Esophagus squamous epithelium (tissue), 5 donors: ENCODE measurements around the gene ACTL7A. TPM values are rescaled to one million over a fixed set of nuclear protein-coding genes. Genes with fewer than 3 reads are reported as not detected.

Source experiments
- DNase-seq: peaks from one replicate; lab custom pipeline; 2025; lab: John Stamatoyannopoulos, UW
- H3K27ac ChIP-seq, 4 donors: fragments of 200-600 bp; sonication (generic); one replicate each; pipeline ENCODE4 v1.5.1; 2016 to 2019; ENCODE audit warnings: mild to moderate bottlenecking in 1 of 4
- H3K27me3 ChIP-seq, 4 donors: fragments of 200-600 bp; sonication (generic); 1 replicate in 3 of 4; 2 replicates in 1 of 4; pipeline versions ENCODE4 v1.5.1 to v1.6.0; 2017 to 2021; ENCODE audit warnings: antibody characterized with exemption in 1 of 4
- H3K36me3 ChIP-seq, 3 donors: fragments of 200-600 bp; sonication (generic); one replicate each; pipeline ENCODE4 v1.5.1; 2016 to 2019
- H3K4me1 ChIP-seq, 3 donors: fragments of 200-600 bp; sonication (generic); one replicate each; pipeline ENCODE4 v1.5.1; 2017 to 2019
- H3K4me3 ChIP-seq, 4 donors: fragments of 200-600 bp; sonication (generic); 1 replicate in 3 of 4; 2 replicates in 1 of 4; pipeline ENCODE4 v1.5.1; 2016 to 2019; ENCODE audit warnings: mild to moderate bottlenecking in 2 of 4, moderate library complexity in 1 of 4
- H3K9me3 ChIP-seq, 3 donors: fragments of 200-600 bp; sonication (generic); one replicate each; pipeline ENCODE4 v1.5.1; 2016 to 2019
- POLR2A ChIP-seq, 4 donors: fragments of 450-650 bp; IDR thresholded peaks; one replicate each; pipeline ENCODE4 v1.6.1; 2017; ENCODE audit warnings: antibody characterized with exemption in 4 of 4, mild to moderate bottlenecking in 4 of 4, moderate library complexity in 3 of 4
- WGBS, 2 donors: methylation state at CpG; one replicate each; pipeline ENCODE4 v1.1.5; 2018; 5-methylcytosine and 5-hydroxymethylcytosine counted together
- intact Hi-C: fragments of 100-400 bp; cut with DNase I; formaldehyde crosslinking; loops from one replicate; pipeline ENCODE4 v1.15.0; 2022
- total RNA-seq, 4 donors: library from RNA; depleted of rRNA; stranded (reverse); fragments of >200 nt; gene quantifications; one replicate each; pipeline ENCODE4 v1.1.0, GENCODE V29; 2016
- TF ChIP-seq, protein P1 (sequence below), 6 experiments: fragments of 450-650 bp in 4 of 6; fragments of 200-600 bp in 2 of 6; sonication (generic) in 2 of 6; IDR thresholded peaks; one replicate each; pipeline ENCODE4 v1.5.1; 2016 to 2019; ENCODE audit warnings: antibody characterized with exemption in 6 of 6, mild to moderate bottlenecking in 4 of 6, moderate library complexity in 4 of 6
- donor health status: DM: yes; HTN: yes; CAD: no.

ACTL7A gene
- total RNA-seq, 4 donors from 2014 or later = not detected

DNA sequence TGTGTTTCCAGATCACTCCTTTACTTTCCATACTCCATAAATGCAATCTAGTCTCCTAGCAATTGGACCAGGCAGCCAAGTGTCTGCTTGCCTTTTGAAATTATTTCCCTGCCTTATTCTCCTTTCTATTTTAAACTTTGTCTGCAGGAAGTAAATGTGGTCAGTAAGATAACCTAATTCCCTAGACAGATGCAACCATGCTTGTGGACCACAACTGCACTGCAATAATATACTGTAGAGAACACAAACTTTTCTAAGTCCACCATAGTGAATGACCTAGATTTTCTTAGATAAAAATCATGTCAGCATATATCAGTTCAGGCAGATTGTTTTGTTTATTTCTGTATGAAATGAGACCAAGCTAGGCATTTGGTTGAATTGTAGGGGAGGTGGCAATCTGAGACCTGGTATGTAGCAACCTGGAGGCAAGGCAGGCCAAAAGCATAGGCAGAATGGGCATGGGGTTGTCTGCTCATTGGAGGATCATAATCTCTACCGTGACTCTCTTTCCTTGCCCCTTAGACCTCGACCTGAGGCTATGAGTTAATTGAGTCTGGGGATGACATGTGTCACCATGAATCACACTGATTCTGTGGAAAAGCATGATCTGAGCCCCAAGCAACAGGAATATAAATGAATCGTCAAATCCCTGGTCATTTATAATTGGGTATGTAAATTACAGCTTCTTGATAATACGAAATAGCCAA lies 27.0 kb upstream of the ACTL7A start:
- H3K27ac ChIP-seq = peak overlapping the region in 1 of 4 donors; percentile 81
- intact Hi-C loops = no loop called here
- DNase-seq = no peak
- no peak overlapping the region for H3K4me3 ChIP-seq
- 30 to 40% methylated on average over 4 of the region's 4 CpGs for WGBS, 2 donors
- no peaks in the 10 kb centered on the region for H3K9me3 ChIP-seq
- H3K27me3 ChIP-seq = no peaks in the 10 kb centered on the region
- H3K4me1 ChIP-seq = peaks cover 3 to 60% (median 13%) of the 10 kb centered on the region in 3 donors
- no peaks in the 10 kb centered on the region for H3K36me3 ChIP-seq
- TF ChIP-seq POLR2A (IDR thresholded peaks at IDR 0.05) = no peak
- TF ChIP-seq, protein P1, sequence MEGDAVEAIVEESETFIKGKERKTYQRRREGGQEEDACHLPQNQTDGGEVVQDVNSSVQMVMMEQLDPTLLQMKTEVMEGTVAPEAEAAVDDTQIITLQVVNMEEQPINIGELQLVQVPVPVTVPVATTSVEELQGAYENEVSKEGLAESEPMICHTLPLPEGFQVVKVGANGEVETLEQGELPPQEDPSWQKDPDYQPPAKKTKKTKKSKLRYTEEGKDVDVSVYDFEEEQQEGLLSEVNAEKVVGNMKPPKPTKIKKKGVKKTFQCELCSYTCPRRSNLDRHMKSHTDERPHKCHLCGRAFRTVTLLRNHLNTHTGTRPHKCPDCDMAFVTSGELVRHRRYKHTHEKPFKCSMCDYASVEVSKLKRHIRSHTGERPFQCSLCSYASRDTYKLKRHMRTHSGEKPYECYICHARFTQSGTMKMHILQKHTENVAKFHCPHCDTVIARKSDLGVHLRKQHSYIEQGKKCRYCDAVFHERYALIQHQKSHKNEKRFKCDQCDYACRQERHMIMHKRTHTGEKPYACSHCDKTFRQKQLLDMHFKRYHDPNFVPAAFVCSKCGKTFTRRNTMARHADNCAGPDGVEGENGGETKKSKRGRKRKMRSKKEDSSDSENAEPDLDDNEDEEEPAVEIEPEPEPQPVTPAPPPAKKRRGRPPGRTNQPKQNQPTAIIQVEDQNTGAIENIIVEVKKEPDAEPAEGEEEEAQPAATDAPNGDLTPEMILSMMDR (IDR thresholded peaks at IDR 0.05) = no peak

DNA sequence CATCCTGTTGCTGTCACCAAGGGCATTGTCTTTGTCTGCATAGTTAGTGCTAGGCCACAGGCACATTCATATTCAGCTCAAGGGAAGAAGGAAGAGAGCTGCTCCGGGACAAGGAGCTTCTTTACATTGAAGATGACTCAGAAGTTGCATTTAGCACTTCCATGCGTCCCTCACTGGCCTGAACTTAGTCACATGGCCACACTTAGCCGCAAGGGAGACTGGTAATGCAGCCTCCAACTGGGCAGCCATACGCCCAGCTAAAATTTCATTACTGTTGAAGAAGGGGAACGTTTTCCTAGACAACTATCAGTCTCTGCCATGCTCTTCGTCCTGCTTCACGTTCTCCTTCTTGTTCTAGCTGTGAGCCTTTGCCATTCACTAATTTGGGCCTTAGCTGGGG lies 26.2 kb upstream of the ACTL7A start:
- Histone ChIP-seq H3K27me3 (no peaks in the 10 kb centered on the region), H3K36me3 (no peaks in the 10 kb centered on the region), H3K27ac (peak overlapping the region in 1 of 4 donors; percentile 81), H3K9me3 (no peaks in the 10 kb centered on the region), H3K4me1 (peaks cover 3 to 53% (median 13%) of the 10 kb centered on the region in 3 donors), H3K4me3 (no peak overlapping the region)
- WGBS, 2 donors = 50 to 71% methylated on average over 6 to 7 of the region's 7 CpGs
- TF ChIP-seq, protein P1 (IDR thresholded peaks at IDR 0.05) = no peak
- no peak for TF ChIP-seq POLR2A (IDR thresholded peaks at IDR 0.05)
- DNase-seq = no peak
- intact Hi-C loops = no loop called here

DNA sequence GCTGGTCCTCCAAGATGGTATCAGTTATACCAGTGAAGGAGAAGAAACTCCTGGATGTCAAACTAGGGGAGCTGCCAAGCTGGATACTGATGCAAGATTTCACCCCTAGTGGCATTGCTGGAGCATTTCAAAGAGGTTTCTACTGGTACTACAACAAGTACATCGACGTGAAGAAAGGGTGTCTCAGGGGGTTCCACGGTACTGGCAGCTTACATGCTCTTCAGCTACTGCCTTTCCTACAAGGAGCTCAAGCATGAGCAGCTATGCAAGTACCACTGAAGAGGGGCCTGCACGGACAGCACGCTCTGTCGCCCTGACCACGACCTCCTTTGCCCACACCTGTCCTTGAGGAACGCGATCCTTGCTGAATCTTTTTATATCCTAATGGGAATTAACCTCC lies 25.7 kb upstream of the ACTL7A start:
- Histone ChIP-seq H3K4me1 (peaks cover 3 to 48% (median 13%) of the 10 kb centered on the region in 3 donors), H3K4me3 (no peak overlapping the region), H3K9me3 (no peaks in the 10 kb centered on the region), H3K36me3 (no peaks in the 10 kb centered on the region), H3K27ac (peak overlapping the region in 1 of 4 donors; percentile 81), H3K27me3 (no peaks in the 10 kb centered on the region)
- 6 to 40% methylated on average over 3 to 9 of the region's 9 CpGs for WGBS, 2 donors
- no peak for DNase-seq
- no peak for TF ChIP-seq POLR2A (IDR thresholded peaks at IDR 0.05)
- TF ChIP-seq, protein P1 (IDR thresholded peaks at IDR 0.05) = no peak
- intact Hi-C loops = no loop called here

DNA sequence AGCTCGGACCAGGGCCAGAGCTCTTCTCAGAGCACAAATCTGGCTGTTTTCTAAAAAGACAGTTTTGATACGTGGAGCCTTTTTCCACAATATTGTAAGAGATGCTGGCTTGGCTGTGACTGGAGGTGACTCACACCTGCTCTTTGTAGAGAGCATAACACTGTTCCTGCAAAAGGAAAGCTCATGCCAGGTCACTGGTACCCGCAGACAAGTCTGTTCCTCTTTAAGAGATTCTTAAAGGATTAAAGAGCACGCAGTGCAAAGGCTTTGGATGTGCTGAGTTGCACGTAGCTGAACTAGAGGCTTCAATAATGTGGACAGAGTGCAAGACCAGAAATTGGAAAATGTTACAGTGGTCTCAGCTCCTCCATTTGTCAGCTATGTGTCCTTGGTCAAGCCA lies 25.3 kb upstream of the ACTL7A start:
- H3K27ac ChIP-seq = peak overlapping the region in 3 of 4 donors; percentile 16 to 81 (median 23)
- H3K9me3 ChIP-seq = no peaks in the 10 kb centered on the region
- H3K4me3 ChIP-seq = no peak overlapping the region
- peaks cover 3 to 45% (median 13%) of the 10 kb centered on the region in 3 donors for H3K4me1 ChIP-seq
- no peaks in the 10 kb centered on the region for H3K27me3 ChIP-seq
- no peaks in the 10 kb centered on the region for H3K36me3 ChIP-seq
- intact Hi-C loops = no loop called here
- 25 to 26% methylated on average over 5 of the region's 5 CpGs for WGBS, 2 donors
- no peak for DNase-seq
- TF ChIP-seq, protein P1 (IDR thresholded peaks at IDR 0.05) = no peak
- no peak for TF ChIP-seq POLR2A (IDR thresholded peaks at IDR 0.05)

DNA sequence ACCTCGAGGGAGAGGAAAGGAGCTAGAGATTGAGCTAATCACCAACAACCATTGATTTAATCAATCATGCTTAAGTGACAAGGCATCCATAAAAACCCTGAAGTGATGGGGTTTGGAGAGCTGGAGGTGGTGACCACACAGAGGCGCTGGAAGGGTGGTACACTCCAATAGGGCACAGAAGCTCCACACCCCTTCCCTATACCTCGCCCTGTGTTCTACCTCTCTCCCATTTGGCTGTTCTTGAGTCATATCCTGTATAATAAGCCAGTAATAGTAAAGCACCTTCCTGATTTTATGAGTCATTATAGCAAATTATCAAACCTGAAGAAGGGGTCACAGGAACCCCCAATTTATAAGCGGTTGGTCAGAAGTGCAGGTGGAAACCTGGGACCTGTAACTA lies 24.5 kb upstream of the ACTL7A start:
- peaks cover 3 to 38% (median 13%) of the 10 kb centered on the region in 3 donors for H3K4me1 ChIP-seq
- no peak overlapping the region for H3K4me3 ChIP-seq
- no peaks in the 10 kb centered on the region for H3K9me3 ChIP-seq
- TF ChIP-seq POLR2A (IDR thresholded peaks at IDR 0.05) = no peak
- TF ChIP-seq, protein P1 (IDR thresholded peaks at IDR 0.05) = no peak
- peak overlapping the region in 3 of 4 donors; percentile 16 to 81 (median 23) for H3K27ac ChIP-seq
- 28 to 55% methylated on average over 3 of the region's 4 CpGs for WGBS, 2 donors
- no peaks in the 10 kb centered on the region for H3K36me3 ChIP-seq
- intact Hi-C loops = no loop called here
- no peak for DNase-seq
- H3K27me3 ChIP-seq = no peaks in the 10 kb centered on the region
